HepG2 (cell line): Measurements from ENCODE around the gene PIM1. TPM values are rescaled to one million over a fixed set of nuclear protein-coding genes. Genes with fewer than 3 reads are reported as not detected.

Experiments used
- ATAC-seq: fragments of 200-7000 bp; cut with Tn5 transposase; 3 replicates; pipeline ENCODE4 v1.9.1; 2020; ENCODE audit warnings: mild to moderate bottlenecking, moderate library complexity
- BruUV-seq: library from RNA; stranded (reverse); fragments of 400-500 nt; replicated peaks from 2 replicates; lab custom pipeline; 2021; lab: Mats Ljungman, UMichigan
- CTCF ChIA-PET: fragments of 300-600 bp; formaldehyde crosslinking; extraction: SDS; loops from one replicate; lab custom pipeline; 2021; ENCODE audit warnings: low total read pairs, inconsistent platforms, low intra/inter-chr PET ratio; lab: Yijun Ruan, JAX
- POLR2A ChIA-PET: fragments of 350-600 bp; sonication (Branson Sonifier 250); formaldehyde crosslinking; loops from one replicate; lab custom pipeline; 2020; ENCODE audit warnings: antibody characterized with exemption, inconsistent platforms; lab: Yijun Ruan, JAX
- DNase-seq: peaks from one replicate; pipeline ENCODE4 v3.0.0-alpha.2; 2015; ENCODE audit warnings: low spot score
- FAIRE-seq: peaks from 3 replicates; lab custom pipeline; 2011; peaks lifted over from hg19 to GRCh38; lab: Jason Lieb, UNC
- H2AFZ ChIP-seq: one replicate; pipeline ENCODE4 v1.6.1; 2011; ENCODE audit warnings: low read length, inconsistent platforms
- H3K27ac ChIP-seq: fragments of 300-600 bp; 3 replicates; pipeline ENCODE4 v1.8.0; 2011; ENCODE audit warnings: mixed run types, mild to moderate bottlenecking, mixed read lengths, low read length, inconsistent platforms; ENCODE audit not compliant: insufficient read depth; ENCODE audit errors: extremely low read length
- H3K27me3 ChIP-seq, 2 experiments: fragments of 200-600 bp in 1 of 2; 2 replicates in 1 of 2; 3 replicates in 1 of 2; pipeline versions ENCODE4 v1.6.0 to v1.8.0; 2011; ENCODE audit warnings: low read length in 2 of 2, mild to moderate bottlenecking in 2 of 2, moderate library complexity in 2 of 2, inconsistent platforms in 1 of 2; ENCODE audit not compliant: insufficient read depth in 2 of 2, control insufficient read depth in 1 of 2
- H3K36me3 ChIP-seq, 2 experiments: fragments of 200-600 bp in 1 of 2; replicated peaks in 1 of 2; 2 replicates in 1 of 2; 3 replicates in 1 of 2; pipeline versions ENCODE4 v1.5.1 to v1.8.0; 2011; ENCODE audit warnings: low read length in 2 of 2, inconsistent platforms in 1 of 2; ENCODE audit not compliant: insufficient read depth in 2 of 2, control insufficient read depth in 1 of 2
- H3K4me1 ChIP-seq: 2 replicates; pipeline ENCODE4 v1.5.1; 2012; ENCODE audit warnings: low read length, inconsistent platforms; ENCODE audit not compliant: insufficient read depth
- H3K4me2 ChIP-seq: 2 replicates; pipeline ENCODE4 v1.6.0; 2011; ENCODE audit warnings: low read depth, low read length, inconsistent platforms
- H3K4me3 ChIP-seq, 3 experiments: fragments of 200-600 bp in 1 of 3; sonication (generic), shearing (Covaris generic) in 1 of 3; replicated peaks in 1 of 3; 2 replicates each; pipeline ENCODE4 v1.5.1; 2011 to 2016; ENCODE audit warnings: low read length in 3 of 3, inconsistent platforms in 2 of 3, low read depth in 2 of 3, mild to moderate bottlenecking in 2 of 3, control low read depth in 1 of 3, mixed read lengths in 1 of 3; ENCODE audit not compliant: insufficient read depth in 1 of 3
- H3K79me2 ChIP-seq: one replicate; pipeline ENCODE4 v1.6.1; 2011; ENCODE audit warnings: low read length, inconsistent platforms; ENCODE audit not compliant: insufficient read depth
- H3K9ac ChIP-seq: 2 replicates; pipeline ENCODE4 v1.6.0; 2011; ENCODE audit warnings: mild to moderate bottlenecking, low read depth, low read length, inconsistent platforms; ENCODE audit not compliant: insufficient read depth
- H3K9me3 ChIP-seq: 2 replicates; pipeline ENCODE4 v1.5.1; 2012; ENCODE audit warnings: mild to moderate bottlenecking, low read length
- H4K20me1 ChIP-seq: 2 replicates; pipeline ENCODE4 v1.6.0; 2011; ENCODE audit warnings: inconsistent platforms, mild to moderate bottlenecking, low read length, moderate library complexity; ENCODE audit not compliant: insufficient read depth
- ARID2 ChIP-seq: sonication (generic); formaldehyde crosslinking; IDR thresholded peaks from 2 replicates; pipeline ENCODE4 v1.8.1; 2022; ENCODE audit warnings: mild to moderate bottlenecking, missing genetic modification reagents, borderline replicate concordance
- MLLT10 ChIP-seq: sonication (generic); formaldehyde crosslinking; IDR thresholded peaks from 2 replicates; pipeline ENCODE4 v1.4.0; 2020; ENCODE audit warnings: missing genetic modification reagents
- RAD21 ChIP-seq: fragments of 450-650 bp; formaldehyde crosslinking; IDR thresholded peaks from 2 replicates; pipeline ENCODE4 v1.5.0; 2020; ENCODE audit warnings: mild to moderate bottlenecking
- TEAD3 ChIP-seq: optimal IDR thresholded peaks from 2 replicates; pipeline ENCODE3; 2016; ENCODE audit warnings: borderline replicate concordance
- TFAP4 ChIP-seq: sonication (generic); IDR thresholded peaks from 2 replicates; pipeline ENCODE4 v1.6.1; 2016; ENCODE audit warnings: low read depth, borderline replicate concordance
- ZNF512B ChIP-seq: sonication (generic); formaldehyde crosslinking; IDR thresholded peaks from 2 replicates; pipeline ENCODE4 v1.5.1; 2020; ENCODE audit warnings: missing genetic modification reagents, mild to moderate bottlenecking, borderline replicate concordance
- ZNF691 ChIP-seq: sonication (generic); formaldehyde crosslinking; IDR thresholded peaks from 2 replicates; pipeline ENCODE4 v1.4.0; 2020; ENCODE audit warnings: missing genetic modification reagents, low read depth, mild to moderate bottlenecking, borderline replicate concordance
- ZNF7 ChIP-seq: IDR thresholded peaks from 2 replicates; pipeline ENCODE4 v1.6.1; 2016; ENCODE audit warnings: missing biosample characterization, missing genetic modification reagents
- WGBS: methylation state at CpG from one replicate; pipeline ENCODE4 v1.1.6; 2017; ENCODE audit warnings: low lambda C conversion rate; 5-methylcytosine and 5-hydroxymethylcytosine counted together
- in situ Hi-C: cut with HindIII; loops from 2 replicates; pipeline ENCODE4 v1.10.0; 2017; ENCODE audit warnings: low pct_unique_long_range_greater_than_20kb; ENCODE audit not compliant: extremely low pct_ligation_motif_present
- intact Hi-C: fragments of 100-400 bp; cut with micrococcal nuclease; formaldehyde crosslinking; loops from one replicate; pipeline ENCODE4 v1.10.0; 2022; ENCODE audit not compliant: unreplicated experiment
- polyA plus RNA-seq, 8 experiments: library from polyadenylated mRNA; depleted of rRNA in 3 of 8; stranded (reverse) in 7 of 8; unstranded in 1 of 8; fragments of >200 nt; fragmentation: Illumina TruSeq in 4 of 8; extraction: Trizol in 4 of 8; gene quantifications; 2 replicates each; pipeline versions ENCODE4 v1.2.1 to v1.2.3, GENCODE V29; 2011 to 2016; ENCODE audit warnings: low read depth in 4 of 8, missing spikeins in 1 of 8, mixed read lengths in 1 of 8; ENCODE audit not compliant: insufficient read depth in 1 of 8
- total RNA-seq, 5 experiments: library from RNA; depleted of rRNA; stranded (reverse); fragments of >200 nt; fragmentation: Illumina TruSeq; extraction: Trizol; gene quantifications; 2 replicates each; pipeline ENCODE4 v1.2.3, GENCODE V29; 2016; ENCODE audit warnings: low read depth in 1 of 5

The PIM1 gene
- total and polyA plus RNA-seq, 2 of the 13 experiments (the other 11 are each of a cell fraction or from before 2014, with no cell fraction given), result 29.4 to 117 TPM

GRCh38 chr6:37126961-37127616, 42.9 kb upstream of the PIM1 start:
- peak overlapping the region; percentile 79 for H3K4me2 ChIP-seq
- H3K27ac ChIP-seq, result peak overlapping the region; percentile 95
- TF ChIP-seq ZNF691 (CRISPR knock-in tag), result 0 out of 2 replicates have a peak, but pooled peaks have one; percentile 10
- TF ChIP-seq ARID2 (CRISPR knock-in tag), result 0 out of 2 replicates have a peak, but pooled peaks have one; percentile 3
- TF ChIP-seq RAD21 (CRISPR knock-in tag), result no peak
- no peak for TF ChIP-seq TFAP4
- TF ChIP-seq TEAD3 (CRISPR knock-in tag), result peak; percentile 20
- no peak for TF ChIP-seq ZNF7 (CRISPR knock-in tag)
- peak; percentile 34; the same call in 1 of the 2 replicates for TF ChIP-seq ZNF512B (CRISPR knock-in tag)
- no peak for TF ChIP-seq MLLT10 (CRISPR knock-in tag)
- POLR2A ChIA-PET, result interaction anchor here (0.7 to 8.1 kb wide), 19 partner anchors 10 to 98 kb away, joined by 3 to 234 read pairs (median 17); partner anchors contain the start of gene PIM1
- ATAC-seq, result no peak
- FAIRE-seq, result no peak
- CTCF ChIA-PET, result interaction anchor here (1.9 kb wide), 1 partner anchor 45 kb away, joined by 6 read pairs; no protein-coding TSS in a partner anchor
- H3K9me3 ChIP-seq, result no peaks in the 10 kb centered on the region
- WGBS, result 64% methylated on average over 1 of the region's 1 CpG
- H3K4me1 ChIP-seq, result peaks cover 95% of the 10 kb centered on the region
- H3K79me2 ChIP-seq, result peaks cover 6% of the 10 kb centered on the region
- in situ Hi-C loops (no loop called here), intact Hi-C loops (loop anchor here (5.0 kb wide), 1 partner anchor 70 kb away; no protein-coding TSS in a partner anchor)
- TSS peak; percentile 66 for BruUV-seq
- H4K20me1 ChIP-seq, result no peaks in the 10 kb centered on the region
- no peaks in the 10 kb centered on the region for H3K36me3 ChIP-seq
- H3K4me3 ChIP-seq, result peak overlapping the region in 2 of 3 experiments; percentile 13 to 44; a peak in 2 of 6 replicates
- H3K9ac ChIP-seq, result peak overlapping the region; percentile 58
- H2AFZ ChIP-seq, result no peak overlapping the region
- DNase-seq, result no peak
- H3K27me3 ChIP-seq, result no peaks in the 10 kb centered on the region
